ENCODE results near the gene THAP3.

DNA sequence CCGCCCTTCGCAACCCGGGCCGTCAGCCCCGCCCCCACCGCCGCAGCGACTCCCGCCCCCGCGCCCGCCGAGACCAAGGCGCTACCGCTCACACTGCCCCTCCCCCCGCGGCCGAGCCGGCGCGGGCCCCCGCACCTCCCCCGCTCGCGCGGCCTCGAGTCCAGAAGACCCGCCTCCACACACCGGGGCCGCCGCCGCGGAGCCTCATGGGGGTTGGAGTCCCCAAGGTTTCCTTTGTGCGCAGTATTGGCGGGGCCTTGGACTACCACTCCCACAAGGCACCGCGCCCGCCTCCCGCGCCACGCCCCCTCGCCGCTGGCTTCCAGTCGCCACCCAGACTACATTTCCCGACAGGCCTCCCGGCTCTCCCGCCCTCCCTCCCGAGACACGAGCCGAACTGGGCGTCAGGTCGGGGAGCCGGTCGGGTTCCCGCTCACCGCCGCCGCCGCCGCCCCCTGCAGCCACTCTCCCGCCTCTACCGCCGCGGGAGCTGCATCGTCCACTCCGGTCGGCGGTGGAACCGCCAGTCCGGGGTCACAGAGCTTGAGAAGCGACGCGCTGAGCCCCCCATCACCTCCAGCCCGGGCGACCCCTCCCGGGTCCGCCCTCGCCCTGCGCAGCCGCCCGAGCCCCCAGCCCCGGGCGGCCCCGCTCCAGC is 11.2 kb upstream of the THAP3 start, which contains the start of gene PHF13:
- TF ChIP-seq, protein P1, sequence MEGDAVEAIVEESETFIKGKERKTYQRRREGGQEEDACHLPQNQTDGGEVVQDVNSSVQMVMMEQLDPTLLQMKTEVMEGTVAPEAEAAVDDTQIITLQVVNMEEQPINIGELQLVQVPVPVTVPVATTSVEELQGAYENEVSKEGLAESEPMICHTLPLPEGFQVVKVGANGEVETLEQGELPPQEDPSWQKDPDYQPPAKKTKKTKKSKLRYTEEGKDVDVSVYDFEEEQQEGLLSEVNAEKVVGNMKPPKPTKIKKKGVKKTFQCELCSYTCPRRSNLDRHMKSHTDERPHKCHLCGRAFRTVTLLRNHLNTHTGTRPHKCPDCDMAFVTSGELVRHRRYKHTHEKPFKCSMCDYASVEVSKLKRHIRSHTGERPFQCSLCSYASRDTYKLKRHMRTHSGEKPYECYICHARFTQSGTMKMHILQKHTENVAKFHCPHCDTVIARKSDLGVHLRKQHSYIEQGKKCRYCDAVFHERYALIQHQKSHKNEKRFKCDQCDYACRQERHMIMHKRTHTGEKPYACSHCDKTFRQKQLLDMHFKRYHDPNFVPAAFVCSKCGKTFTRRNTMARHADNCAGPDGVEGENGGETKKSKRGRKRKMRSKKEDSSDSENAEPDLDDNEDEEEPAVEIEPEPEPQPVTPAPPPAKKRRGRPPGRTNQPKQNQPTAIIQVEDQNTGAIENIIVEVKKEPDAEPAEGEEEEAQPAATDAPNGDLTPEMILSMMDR (conservative IDR thresholded peaks at IDR 0.05 in 1 of 2, IDR thresholded peaks at IDR 0.05 in 1 of 2; ENCODE audit: extremely low read depth in 1 of 2, insufficient read depth in 1 of 2, low read depth in 1 of 2, low read length in 2 of 2), result no peak
- no peak for TF ChIP-seq EZH2 (IDR thresholded peaks at IDR 0.05; ENCODE audit: borderline replicate concordance, low read length)
